ENCODE data around the gene GALNT15. TPM values are rescaled to one million over a fixed set of nuclear protein-coding genes. Genes with fewer than 3 reads are reported as not detected.

GALNT15 gene
- total RNA-seq, 1 donor from 2014 or later = not detected

DNA sequence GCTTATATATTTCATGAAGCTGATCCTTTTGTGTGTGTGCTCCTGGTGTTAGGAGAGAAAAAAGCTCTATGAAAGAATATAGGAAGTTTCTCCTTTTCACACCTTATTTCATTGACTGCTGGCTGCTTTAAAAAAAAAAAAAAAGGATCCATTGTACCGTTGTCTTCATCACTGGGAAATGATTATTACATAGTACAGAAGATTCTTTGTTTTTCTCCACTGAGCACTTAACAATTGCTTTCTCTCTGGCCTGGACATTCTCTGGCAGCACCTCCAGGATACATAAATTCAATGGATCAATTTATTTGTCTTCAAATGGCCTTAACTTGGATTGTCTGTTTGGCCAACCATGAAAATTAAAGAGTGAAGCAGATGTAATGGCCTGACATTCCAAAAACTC, 53.1 kb downstream of the GALNT15 start:
- H3K9me3 ChIP-seq (ENCODE audit: low read depth) = no peaks in the 10 kb centered on the region
- H3K27ac ChIP-seq = no peak overlapping the region
- no peak for DNase-seq (ENCODE audit: low spot score)
- TF ChIP-seq CTCF (IDR thresholded peaks at IDR 0.05) (no peak), EZH2 (IDR thresholded peaks at IDR 0.05) (no peak), EZH2phosphoT487 (IDR thresholded peaks at IDR 0.05) (no peak)
- H3K4me1 ChIP-seq = peaks cover 9% of the 10 kb centered on the region
- H3F3A ChIP-seq (ENCODE audit: low read depth) = no peaks in the 10 kb centered on the region
- peaks cover 18% of the 10 kb centered on the region for H3K4me1 Mint-ChIP-seq
- no peaks in the 10 kb centered on the region for H3K27me3 ChIP-seq
- no peak overlapping the region for H3K4me3 Mint-ChIP-seq
- H2AFZ ChIP-seq (replicated peaks) = peak overlapping the region; percentile 17
- no peaks in the 10 kb centered on the region for H4K20me1 ChIP-seq (ENCODE audit: low read depth)
- peaks cover 5% of the 10 kb centered on the region for H3K27me3 Mint-ChIP-seq (ENCODE audit: insufficient read depth, low read depth)
- no peak overlapping the region for H3K27ac Mint-ChIP-seq
- no peaks in the 10 kb centered on the region for H3K79me2 ChIP-seq (ENCODE audit: low read depth)
- H3K9ac ChIP-seq = no peak overlapping the region
- H3K36me3 ChIP-seq = no peaks in the 10 kb centered on the region
- H3K4me2 ChIP-seq = no peak overlapping the region
- H3K9me3 Mint-ChIP-seq = no peaks in the 10 kb centered on the region
- H3K36me3 Mint-ChIP-seq = no peaks in the 10 kb centered on the region
- H3K4me3 ChIP-seq = no peak overlapping the region

GRCh38 chr3:16229681-16230080, 55.2 kb downstream of the GALNT15 start:
- no peak for TF ChIP-seq EZH2phosphoT487 (IDR thresholded peaks at IDR 0.05)
- Histone ChIP-seq H2AFZ (replicated peaks) (no peak overlapping the region), H3K9me3 (ENCODE audit: low read depth) (no peaks in the 10 kb centered on the region), H3K79me2 (ENCODE audit: low read depth) (no peaks in the 10 kb centered on the region), H3K4me3 (no peak overlapping the region), H4K20me1 (ENCODE audit: low read depth) (no peaks in the 10 kb centered on the region), H3K4me1 (peaks cover 9% of the 10 kb centered on the region), H3K27ac (no peak overlapping the region), H3F3A (ENCODE audit: low read depth) (no peaks in the 10 kb centered on the region), H3K4me2 (no peak overlapping the region), H3K9ac (no peak overlapping the region), H3K27me3 (no peaks in the 10 kb centered on the region), H3K36me3 (no peaks in the 10 kb centered on the region)
- H3K9me3 Mint-ChIP-seq = peaks cover 3% of the 10 kb centered on the region
- H3K27ac Mint-ChIP-seq = no peak overlapping the region
- peaks cover 2% of the 10 kb centered on the region for H3K27me3 Mint-ChIP-seq (ENCODE audit: insufficient read depth, low read depth)
- H3K4me3 Mint-ChIP-seq = no peak overlapping the region
- DNase-seq (ENCODE audit: low spot score) = no peak
- H3K4me1 Mint-ChIP-seq = peaks cover 20% of the 10 kb centered on the region
- no peaks in the 10 kb centered on the region for H3K36me3 Mint-ChIP-seq

DNA sequence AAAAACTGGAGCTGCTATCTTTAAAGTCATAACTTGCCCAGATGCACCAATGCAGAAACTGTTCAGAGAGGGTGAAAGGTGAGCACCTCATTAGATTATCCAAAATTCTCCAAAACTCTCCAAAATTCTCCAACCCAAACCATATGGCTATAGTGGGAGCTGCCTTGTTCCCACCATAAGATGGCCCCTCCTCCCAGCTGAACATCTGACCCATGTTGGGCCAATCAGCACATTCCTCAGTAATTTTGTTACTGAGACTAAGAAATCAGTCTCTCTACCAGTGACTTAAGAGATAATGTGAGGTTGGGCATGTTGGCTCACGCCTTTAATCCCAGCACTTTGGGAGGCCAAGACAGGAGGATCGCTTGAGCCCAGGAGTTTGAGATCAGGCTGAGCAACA, 57.5 kb downstream of the GALNT15 start:
- Histone ChIP-seq H3K4me1 (peaks cover 9% of the 10 kb centered on the region), H3K9ac (no peak overlapping the region), H3K27ac (no peak overlapping the region), H2AFZ (replicated peaks) (no peak overlapping the region), H3K9me3 (ENCODE audit: low read depth) (no peaks in the 10 kb centered on the region), H3K79me2 (ENCODE audit: low read depth) (no peaks in the 10 kb centered on the region), H4K20me1 (ENCODE audit: low read depth) (no peaks in the 10 kb centered on the region), H3F3A (ENCODE audit: low read depth) (no peaks in the 10 kb centered on the region), H3K4me2 (no peak overlapping the region), H3K27me3 (no peaks in the 10 kb centered on the region), H3K4me3 (no peak overlapping the region), H3K36me3 (no peaks in the 10 kb centered on the region)
- Mint-ChIP-seq H3K27me3 (ENCODE audit: insufficient read depth, low read depth) (peaks cover 2% of the 10 kb centered on the region), H3K4me3 (no peak overlapping the region), H3K27ac (no peak overlapping the region), H3K4me1 (peaks cover 13% of the 10 kb centered on the region), H3K36me3 (no peaks in the 10 kb centered on the region), H3K9me3 (peaks cover 3% of the 10 kb centered on the region)
- no peak for TF ChIP-seq EZH2phosphoT487 (IDR thresholded peaks at IDR 0.05)
- no peak for TF ChIP-seq CTCF (IDR thresholded peaks at IDR 0.05)
- TF ChIP-seq EZH2 (IDR thresholded peaks at IDR 0.05) = no peak
- no peak for DNase-seq (ENCODE audit: low spot score)

DNA sequence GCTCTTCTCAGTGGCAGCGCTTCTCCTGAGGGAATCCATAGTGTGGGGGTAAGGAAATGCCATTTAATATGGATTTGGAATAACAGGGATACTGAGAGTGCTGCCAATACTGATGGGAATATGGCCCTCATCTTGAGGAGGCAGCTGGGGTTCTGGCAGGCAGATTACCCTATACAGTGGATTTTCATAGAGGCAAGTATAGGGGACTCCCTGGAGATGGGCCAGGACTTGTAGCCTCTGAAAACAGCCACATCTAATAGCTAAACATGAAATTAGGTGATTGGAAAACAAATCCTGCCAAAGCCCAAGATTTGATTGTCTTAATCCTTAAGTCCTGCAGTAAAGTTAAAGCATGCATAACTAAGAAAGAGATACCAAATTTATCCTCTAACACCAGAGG, 59.3 kb downstream of the GALNT15 start:
- no peaks in the 10 kb centered on the region for H3K36me3 Mint-ChIP-seq
- Histone ChIP-seq H3K36me3 (no peaks in the 10 kb centered on the region), H4K20me1 (ENCODE audit: low read depth) (no peaks in the 10 kb centered on the region), H3K4me3 (no peak overlapping the region), H3K9ac (no peak overlapping the region), H3K27me3 (no peaks in the 10 kb centered on the region), H3F3A (ENCODE audit: low read depth) (no peaks in the 10 kb centered on the region), H3K79me2 (ENCODE audit: low read depth) (no peaks in the 10 kb centered on the region), H3K27ac (no peak overlapping the region), H3K4me1 (no peaks in the 10 kb centered on the region), H3K9me3 (ENCODE audit: low read depth) (no peaks in the 10 kb centered on the region), H2AFZ (replicated peaks) (no peak overlapping the region), H3K4me2 (no peak overlapping the region)
- peaks cover 4% of the 10 kb centered on the region for H3K4me1 Mint-ChIP-seq
- H3K27ac Mint-ChIP-seq = no peak overlapping the region
- H3K9me3 Mint-ChIP-seq = peaks cover 3% of the 10 kb centered on the region
- H3K4me3 Mint-ChIP-seq = no peak overlapping the region
- no peaks in the 10 kb centered on the region for H3K27me3 Mint-ChIP-seq (ENCODE audit: insufficient read depth, low read depth)
- no peak for TF ChIP-seq EZH2 (IDR thresholded peaks at IDR 0.05)
- TF ChIP-seq CTCF (IDR thresholded peaks at IDR 0.05) = no peak
- TF ChIP-seq EZH2phosphoT487 (IDR thresholded peaks at IDR 0.05) = no peak
- no peak for DNase-seq (ENCODE audit: low spot score)
